ENCODE results near the gene CELSR2.

The CELSR2 gene

DNA sequence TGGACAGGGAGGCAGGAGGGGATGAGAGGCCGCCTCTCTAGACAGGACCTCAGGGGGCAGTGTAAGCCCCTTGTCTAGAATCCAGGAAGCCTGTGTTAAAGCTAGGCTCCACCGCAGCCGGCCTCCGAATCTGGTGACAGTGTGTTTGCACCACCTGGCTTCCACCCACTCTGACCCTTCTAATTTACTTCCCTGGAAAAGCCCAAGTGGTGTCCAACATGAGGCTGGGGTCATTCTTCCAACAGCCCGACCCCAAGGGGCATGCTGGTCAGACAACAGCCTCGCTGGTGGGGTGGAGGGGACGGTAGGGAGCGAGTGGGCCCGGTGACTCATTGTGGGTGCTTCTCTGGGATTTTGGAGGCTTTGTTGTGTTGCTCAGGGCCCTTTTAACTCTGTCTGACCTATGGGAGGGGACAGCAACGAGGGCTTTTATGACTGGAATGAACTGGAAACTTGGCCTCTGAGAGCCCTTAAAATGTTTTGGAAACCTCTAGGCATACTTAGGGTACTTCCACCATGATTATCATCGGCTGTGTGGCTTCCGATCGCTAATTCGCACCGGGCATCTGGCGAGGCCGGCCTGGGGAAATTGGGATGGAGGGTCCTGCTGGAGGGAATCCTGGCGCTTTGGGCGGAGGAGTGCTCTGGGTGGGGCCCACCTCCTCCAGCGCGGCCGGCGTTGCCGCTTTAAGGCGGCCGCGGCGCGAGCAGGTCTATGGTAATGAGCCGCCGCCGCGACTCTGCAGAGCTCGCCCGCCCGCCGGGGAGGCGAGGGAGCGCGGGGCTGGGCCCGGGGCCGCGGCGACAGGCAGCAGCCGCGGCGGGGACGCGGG lies at the start of gene CELSR2:
TSS of gene CELSR2 (plus strand) at position 743 of the 833 bp plus-strand sequence. CDS start 541 bp downstream, outside the sequence.
- H3K4me3 ChIP-seq (replicated peaks in 1 of 2; ENCODE audit: low read depth in 2 of 2, low read length in 2 of 2), result peak within 1 kb of the TSS; percentile 27 to 36
- DNase-seq (ENCODE audit: low read depth in 2 of 2), result peak; percentile 54 to 63
- TF ChIP-seq CTCF (IDR thresholded peaks at IDR 0.05; ENCODE audit: low read depth, low read length), result no peak

DNA sequence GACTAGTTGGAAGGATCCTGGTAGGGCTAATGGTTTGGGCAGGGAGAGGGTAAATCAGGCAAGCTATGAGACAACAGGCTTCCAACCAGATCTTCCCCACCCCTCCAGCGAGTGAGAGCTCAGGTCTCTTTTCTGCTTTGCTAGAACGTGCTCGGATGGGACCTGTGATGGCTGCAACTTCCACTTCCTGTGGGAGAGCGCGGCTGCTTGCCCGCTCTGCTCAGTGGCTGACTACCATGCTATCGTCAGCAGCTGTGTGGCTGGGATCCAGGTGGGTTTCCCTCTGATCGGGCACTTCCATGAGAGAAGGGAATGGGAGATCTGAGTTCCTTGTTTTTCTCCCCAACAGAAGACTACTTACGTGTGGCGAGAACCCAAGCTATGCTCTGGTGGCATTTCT lies 49.6 kb upstream of the CELSR2 start:
- no peak overlapping the region for H3K4me3 ChIP-seq (replicated peaks in 1 of 2; ENCODE audit: low read depth in 2 of 2, low read length in 2 of 2)
- no peak for DNase-seq (ENCODE audit: low read depth in 2 of 2)
- TF ChIP-seq CTCF (IDR thresholded peaks at IDR 0.05; ENCODE audit: low read depth, low read length), result no peak

- no peak overlapping the region for H3K4me3 ChIP-seq (replicated peaks in 1 of 2; ENCODE audit: low read depth in 2 of 2, low read length in 2 of 2)
- peak; percentile 83 for TF ChIP-seq CTCF (IDR thresholded peaks at IDR 0.05; ENCODE audit: low read depth, low read length)
- DNase-seq (ENCODE audit: low read depth in 2 of 2), result peak; percentile 77 to 96
These were observed 48.1 kb upstream of the CELSR2 start for GRCh38 chr1:109201123-109201703.

DNA sequence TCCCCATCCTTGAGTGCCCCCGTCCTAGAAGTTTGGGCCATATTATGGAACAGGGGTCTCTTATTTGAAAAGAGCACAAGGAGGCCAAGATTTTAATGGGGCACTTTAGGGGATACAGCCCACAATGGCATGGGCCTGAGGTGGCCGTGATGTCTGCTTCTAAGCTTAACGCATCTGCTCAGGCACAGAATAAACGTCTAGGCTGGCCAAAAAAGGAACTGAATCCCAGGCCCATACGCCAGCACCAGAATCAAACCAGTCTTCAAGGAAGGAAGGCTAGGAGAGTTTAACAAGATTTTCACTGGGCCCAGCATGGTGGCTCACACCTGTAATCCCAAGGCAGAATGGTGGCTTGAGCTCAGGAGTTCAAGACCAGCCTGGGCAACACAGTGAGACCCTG lies 44.9 kb upstream of the CELSR2 start:
- no peak for DNase-seq (ENCODE audit: low read depth in 2 of 2)
- H3K4me3 ChIP-seq (replicated peaks in 1 of 2; ENCODE audit: low read depth in 2 of 2, low read length in 2 of 2), result no peak overlapping the region
- no peak for TF ChIP-seq CTCF (IDR thresholded peaks at IDR 0.05; ENCODE audit: low read depth, low read length)

- DNase-seq (ENCODE audit: low read depth in 2 of 2), result peak in 1 of 2 donors; percentile 28
- no peak overlapping the region for H3K4me3 ChIP-seq (replicated peaks in 1 of 2; ENCODE audit: low read depth in 2 of 2, low read length in 2 of 2)
- TF ChIP-seq CTCF (IDR thresholded peaks at IDR 0.05; ENCODE audit: low read depth, low read length), result no peak
These were observed 43.0 kb upstream of the CELSR2 start for GRCh38 chr1:109206339-109206738.

GRCh38 chr1:109207467-109208103 lies 41.8 kb upstream of the CELSR2 start:
- no peak overlapping the region for H3K4me3 ChIP-seq (replicated peaks in 1 of 2; ENCODE audit: low read depth in 2 of 2, low read length in 2 of 2)
- TF ChIP-seq CTCF (IDR thresholded peaks at IDR 0.05; ENCODE audit: low read depth, low read length), result no peak
- DNase-seq (ENCODE audit: low read depth in 2 of 2), result no peak

All from cardiac fibroblast (primary cell).